NCI-H1417 treated with DMSO at 0.1 percent for 48 hours (cell line): ENCODE results near the gene CROCC2.

Source experiments
- DNase-seq: peaks from one replicate; lab custom pipeline; 2025; lab: John Stamatoyannopoulos, UW

CROCC2 gene

GRCh38 chr2:240875228-240876034, 30.7 kb upstream of the CROCC2 start:
- DNase-seq, result no peak

GRCh38 chr2:240876035-240876474, 30.1 kb upstream of the CROCC2 start:
- DNase-seq, result no peak

GRCh38 chr2:240876475-240877251, 29.5 kb upstream of the CROCC2 start:
- DNase-seq, result no peak

GRCh38 chr2:240877460-240878340, 28.4 kb upstream of the CROCC2 start:
- no peak for DNase-seq

- DNase-seq, result no peak
Measured at GRCh38 chr2:240878341-240878936, 27.7 kb upstream of the CROCC2 start.

- no peak for DNase-seq
Measured at GRCh38 chr2:240879105-240879504, 27.0 kb upstream of the CROCC2 start.

GRCh38 chr2:240881913-240882312, 24.2 kb upstream of the CROCC2 start:
- DNase-seq, result peak; percentile 48

GRCh38 chr2:240884221-240884620, 21.9 kb upstream of the CROCC2 start:
- no peak for DNase-seq

- DNase-seq, result no peak
Measured at GRCh38 chr2:240884745-240885144, 21.4 kb upstream of the CROCC2 start.

- DNase-seq, result no peak
Measured at GRCh38 chr2:240885566-240885965, 20.6 kb upstream of the CROCC2 start.

GRCh38 chr2:240886023-240886565, 20.0 kb upstream of the CROCC2 start:
- DNase-seq, result no peak

- no peak for DNase-seq
Measured at GRCh38 chr2:240886678-240887609, 19.2 kb upstream of the CROCC2 start.

- DNase-seq, result no peak
Measured at GRCh38 chr2:240887631-240888030, 18.5 kb upstream of the CROCC2 start.

GRCh38 chr2:240888130-240888889, 17.8 kb upstream of the CROCC2 start:
- DNase-seq, result no peak

- DNase-seq, result no peak
Measured at GRCh38 chr2:240888890-240889573, 17.1 kb upstream of the CROCC2 start.

GRCh38 chr2:240889601-240890560, 16.3 kb upstream of the CROCC2 start:
- no peak for DNase-seq

- DNase-seq, result no peak
Measured at GRCh38 chr2:240890691-240891090, 15.4 kb upstream of the CROCC2 start.
